ENCODE data around the gene MAGI2. TPM values are rescaled to one million over a fixed set of nuclear protein-coding genes. Genes with fewer than 3 reads are reported as not detected.

Gene MAGI2
- total RNA-seq, 1 experiment from 2014 or later = 14.3 TPM

- Mint-ChIP-seq H3K4me3 (no peak overlapping the region), H3K36me3 (ENCODE audit: insufficient read depth in 1 of 3, low read depth in 3 of 3) (peaks cover 2 to 5% (median 2%) of the 10 kb centered on the region in 3 experiments; a peak in 2 of 7 replicates), H3K4me1 (peaks cover 14 to 26% of the 10 kb centered on the region in 2 experiments), H3K9me3 (peaks cover 0 to 2% of the 10 kb centered on the region in 2 experiments; a peak in 2 of 5 replicates), H3K27me3 (ENCODE audit: low read depth) (no peaks in the 10 kb centered on the region), H3K27ac (peak overlapping the region in 1 of 3 experiments; percentile 1; a peak in 1 of 7 replicates)
- H4K91ac ChIP-seq (ENCODE audit: insufficient read length, low read depth, low read length) = no peak overlapping the region
- H3K9ac ChIP-seq (ENCODE audit: extremely low read depth, insufficient read length, low read length) = no peak overlapping the region
- H3K79me2 ChIP-seq (ENCODE audit: insufficient read depth, low read length) = no peaks in the 10 kb centered on the region
- H3K14ac ChIP-seq (ENCODE audit: insufficient read depth, low read length) = no peak overlapping the region
- no peak overlapping the region for H3K56ac ChIP-seq (ENCODE audit: insufficient read length, low read depth, low read length)
- H3K4ac ChIP-seq (ENCODE audit: low read depth, low read length) = no peak overlapping the region
- no peak overlapping the region for H3K4me2 ChIP-seq (ENCODE audit: insufficient read depth, insufficient read length, low read length)
- H2AK5ac ChIP-seq (ENCODE audit: insufficient read length, low read length) = no peak overlapping the region
- H3K23me2 ChIP-seq (ENCODE audit: insufficient read length, low read depth, low read length, poor library complexity, severe bottlenecking) = no peaks in the 10 kb centered on the region
- H4K20me1 ChIP-seq (ENCODE audit: control insufficient read depth, insufficient read depth, insufficient read length) = no peaks in the 10 kb centered on the region
- no CpG with 5 or more reads among the region's 1 CpG for WGBS (ENCODE audit: extremely low coverage, insufficient read length, low lambda C conversion rate)
- H4K8ac ChIP-seq (replicated peaks; ENCODE audit: insufficient read length, low read depth, low read length) = no peak overlapping the region
- H3T11ph ChIP-seq (ENCODE audit: low read length) = no peak overlapping the region
- H4K5ac ChIP-seq (ENCODE audit: insufficient read length, low read depth, low read length) = no peak overlapping the region
- H2BK20ac ChIP-seq (ENCODE audit: low read depth, low read length, poor library complexity, severe bottlenecking) = no peak overlapping the region
- H2BK5ac ChIP-seq (ENCODE audit: insufficient read length, low read length) = no peak overlapping the region
- no peak overlapping the region for H2BK120ac ChIP-seq (ENCODE audit: low read depth, low read length, poor library complexity, severe bottlenecking)
- H3K27ac ChIP-seq (ENCODE audit: insufficient read length, low read depth, low read length) = no peak overlapping the region
- H3K4me1 ChIP-seq (ENCODE audit: insufficient read depth, low read length) = peaks cover 2% of the 10 kb centered on the region; the same call in 1 of the 2 replicates
- no peaks in the 10 kb centered on the region for H3K79me1 ChIP-seq (ENCODE audit: insufficient read depth, low read depth, low read length, poor library complexity, severe bottlenecking)
- H3K27me3 ChIP-seq (ENCODE audit: insufficient read depth, low read length) = no peaks in the 10 kb centered on the region
- no peak for DNase-seq
- H2BK12ac ChIP-seq (ENCODE audit: insufficient read length, low read depth, low read length) = no peak overlapping the region
- H3K9me3 ChIP-seq (ENCODE audit: control insufficient read depth, low read depth, low read length) = no peaks in the 10 kb centered on the region
- no peak overlapping the region for H3K18ac ChIP-seq (ENCODE audit: insufficient read length, low read depth, low read length)
- no peak overlapping the region for H2BK15ac ChIP-seq (ENCODE audit: low read depth, low read length)
- H2AFZ ChIP-seq (ENCODE audit: low read length) = no peak overlapping the region
- TF ChIP-seq CTCF (conservative IDR thresholded peaks at IDR 0.05) = no peak
- H3K23ac ChIP-seq (ENCODE audit: insufficient read length, low read depth, low read length) = no peak overlapping the region
Observed at GRCh38 chr7:78709658-78710057, 743.8 kb downstream of the MAGI2 start.
